SHP77 treated with DMSO at 0.1 percent for 48 hours (cell line): ENCODE data around the gene STRN4.

Source experiments
- DNase-seq: peaks from one replicate; lab custom pipeline; 2025; lab: John Stamatoyannopoulos, UW

STRN4 gene

GRCh38 chr19:46742926-46743480 lies 3.2 kb downstream of the STRN4 start:
- DNase-seq = no peak

DNA sequence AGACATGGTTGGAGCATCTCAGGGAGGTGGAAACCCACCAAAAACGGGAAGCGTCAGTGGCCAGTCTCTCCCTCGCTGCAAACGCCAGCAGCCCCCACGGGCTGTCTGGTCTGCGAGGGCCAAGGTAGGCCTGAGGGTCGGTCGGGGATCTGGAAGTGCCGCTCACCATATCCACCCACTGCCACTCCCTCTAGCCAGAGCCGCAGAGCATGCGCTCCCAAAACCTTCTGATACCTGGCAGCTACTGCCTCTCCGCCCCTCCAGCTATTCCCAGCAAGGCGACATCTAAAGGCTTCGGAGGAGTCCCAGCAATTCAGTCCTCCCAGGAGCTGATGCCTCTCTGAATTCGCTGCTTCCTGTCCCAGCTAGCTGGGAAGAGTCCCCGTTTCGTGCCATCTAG lies 4.8 kb downstream of the STRN4 start:
- no peak for DNase-seq

DNA sequence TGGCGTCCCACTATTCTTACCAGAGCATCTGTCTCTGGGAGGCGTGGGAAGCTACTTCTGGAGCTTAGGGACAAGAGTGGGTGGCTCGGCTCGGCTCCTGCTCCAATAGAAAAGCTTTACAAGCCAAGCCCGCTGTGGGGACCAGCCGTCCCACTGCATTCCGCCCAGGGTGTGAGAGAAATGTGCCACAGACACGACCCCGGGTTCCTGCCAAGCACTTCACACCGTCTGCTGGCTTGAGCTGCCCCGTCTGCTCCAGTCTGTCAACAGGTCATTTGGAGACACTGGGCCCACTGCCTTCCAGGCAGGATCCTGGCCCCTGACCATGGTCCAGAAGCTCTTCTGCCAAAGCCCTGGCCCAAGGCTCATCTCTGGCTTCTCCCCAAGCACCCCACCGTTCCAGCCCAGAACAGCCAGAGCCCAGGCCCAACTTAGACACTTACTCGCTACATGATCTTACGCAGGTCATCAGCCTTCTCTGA lies 6.9 kb downstream of the STRN4 start:
- DNase-seq = no peak

- no peak for DNase-seq
These were observed 8.5 kb downstream of the STRN4 start for GRCh38 chr19:46737761-46738171.

GRCh38 chr19:46737298-46737654 lies 9.0 kb downstream of the STRN4 start:
- DNase-seq = no peak

DNA sequence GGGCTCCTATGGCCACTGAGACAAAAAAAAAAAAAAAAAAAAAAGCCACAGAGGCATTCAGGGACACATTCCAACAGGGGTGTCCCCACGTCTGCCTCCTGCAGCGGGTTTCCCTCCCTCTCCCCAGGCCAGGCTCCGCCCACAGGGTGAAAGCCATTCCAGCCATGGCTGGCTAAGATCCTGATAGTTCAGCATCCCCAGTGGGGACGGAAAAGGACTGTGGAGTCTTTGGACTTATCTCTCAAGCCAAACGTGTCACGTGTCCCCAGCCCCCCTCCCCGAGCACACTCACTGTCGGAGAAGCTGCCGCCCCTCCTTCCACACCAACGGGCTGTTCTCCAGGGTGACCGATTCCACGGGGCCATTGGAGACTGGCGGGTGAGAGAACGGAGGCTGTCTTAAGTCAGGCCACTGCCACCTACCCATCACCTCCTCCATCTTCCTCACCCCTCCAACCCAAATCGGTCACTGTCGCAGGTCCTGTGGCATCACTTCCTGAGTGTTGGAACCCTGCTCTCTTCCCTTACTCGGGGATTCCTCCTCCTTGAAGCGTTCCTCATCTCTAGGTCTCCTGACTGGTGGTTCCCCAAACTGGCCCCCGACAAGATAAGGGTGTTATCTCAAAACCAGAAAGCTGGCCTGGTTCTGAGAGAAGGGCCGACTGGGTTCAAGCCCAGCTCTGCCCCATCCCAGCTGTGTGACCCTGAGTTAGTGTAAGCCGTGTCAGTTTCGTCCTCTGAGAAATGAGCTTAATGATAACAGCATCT lies 9.5 kb downstream of the STRN4 start:
- no peak for DNase-seq

- no peak for DNase-seq
These were observed 12.5 kb downstream of the STRN4 start for GRCh38 chr19:46733690-46734292.

GRCh38 chr19:46732966-46733689 lies 13.1 kb downstream of the STRN4 start:
- no peak for DNase-seq

- no peak for DNase-seq
These were observed 13.9 kb downstream of the STRN4 start for GRCh38 chr19:46732172-46732938.

DNA sequence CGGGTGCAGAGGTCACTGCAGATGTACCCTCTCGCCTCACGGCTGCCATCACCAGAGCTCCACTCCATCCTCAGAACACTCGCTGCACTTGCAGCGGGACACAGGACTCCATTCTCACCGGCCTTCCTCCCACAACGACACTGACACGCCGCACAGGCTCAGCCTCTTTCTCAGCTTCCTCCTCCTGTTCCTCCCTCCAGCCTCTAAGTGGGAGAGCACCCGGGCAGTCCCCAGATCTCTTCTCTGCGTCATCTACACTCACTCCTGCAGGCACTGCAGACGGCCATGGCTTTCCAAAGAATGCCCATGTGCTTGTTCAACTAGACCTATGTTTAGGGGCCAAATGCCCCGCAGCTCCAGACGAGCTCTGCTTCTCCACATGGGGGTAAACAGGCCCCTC lies 14.7 kb downstream of the STRN4 start:
- DNase-seq = no peak

DNA sequence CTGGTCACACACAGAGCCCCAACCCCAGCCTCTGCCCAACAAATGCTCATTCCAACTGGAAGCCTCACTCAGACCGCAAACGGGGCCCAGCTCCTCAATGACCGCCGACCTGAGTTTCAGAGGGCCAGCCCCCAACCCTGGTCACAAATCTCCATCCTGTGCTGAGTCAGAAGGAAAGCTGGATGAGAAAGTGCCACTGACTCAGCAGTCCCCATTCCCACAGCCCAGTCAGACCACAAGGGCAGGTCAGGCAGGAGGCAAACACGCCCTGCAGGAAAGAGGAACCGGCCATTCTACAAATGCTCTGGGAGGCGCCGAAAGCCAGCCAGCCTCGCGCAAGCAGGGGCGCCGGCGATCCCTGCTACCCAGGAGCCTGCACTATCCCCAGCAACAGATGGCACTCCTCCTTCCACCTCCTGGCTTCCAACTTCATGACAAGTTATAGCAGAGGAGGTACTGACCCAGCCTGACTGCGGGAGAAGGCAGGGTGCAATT lies 15.2 kb downstream of the STRN4 start:
- DNase-seq = no peak

DNA sequence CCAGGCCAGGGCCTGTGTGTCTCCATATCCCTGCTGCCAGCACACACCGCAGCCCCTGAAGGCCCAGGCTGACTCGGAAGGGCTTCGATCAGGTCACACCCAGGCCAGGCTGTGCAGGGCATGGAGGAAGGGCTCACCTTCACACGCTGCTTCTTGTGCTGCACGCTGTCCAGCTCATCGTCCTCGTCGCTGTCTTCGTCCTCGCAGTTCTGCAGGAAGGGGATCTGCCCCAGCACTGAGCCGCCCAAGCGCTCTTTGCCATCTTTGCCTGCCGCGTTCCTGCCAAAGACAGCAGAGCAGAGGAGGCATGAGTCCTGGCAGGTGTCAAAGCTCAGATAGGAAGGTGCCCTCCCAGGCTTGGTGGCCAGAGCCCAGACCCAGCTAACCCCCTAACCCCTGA lies 15.7 kb downstream of the STRN4 start:
- no peak for DNase-seq

- DNase-seq = no peak
These were observed 16.1 kb downstream of the STRN4 start for GRCh38 chr19:46730187-46730586.

- no peak for DNase-seq
These were observed 16.6 kb downstream of the STRN4 start for GRCh38 chr19:46729696-46730095.

GRCh38 chr19:46728693-46729339 lies 17.4 kb downstream of the STRN4 start:
- DNase-seq = peak; percentile 24

DNA sequence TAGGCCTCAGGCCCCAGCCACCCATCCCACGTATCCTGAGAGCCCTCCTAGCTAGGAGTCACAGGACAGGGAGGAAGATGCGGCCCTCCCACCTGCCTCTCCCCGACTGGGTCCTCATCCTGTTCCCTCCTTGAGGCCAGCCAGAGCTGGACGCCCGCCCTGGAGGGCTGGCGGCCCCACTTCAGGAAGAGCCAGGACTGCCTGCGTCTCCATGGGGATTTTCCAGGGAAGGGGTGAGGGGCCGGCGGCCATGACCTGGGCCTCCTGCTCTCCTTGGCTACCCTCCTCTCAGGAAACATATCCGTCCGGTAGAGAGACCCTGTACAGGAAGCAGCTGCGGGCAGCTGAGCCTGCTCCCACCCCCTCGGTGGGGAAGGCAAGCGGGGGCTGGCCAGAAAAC lies 18.0 kb downstream of the STRN4 start:
- DNase-seq = no peak

- no peak for DNase-seq
These were observed 18.5 kb downstream of the STRN4 start for GRCh38 chr19:46727757-46728156.

DNA sequence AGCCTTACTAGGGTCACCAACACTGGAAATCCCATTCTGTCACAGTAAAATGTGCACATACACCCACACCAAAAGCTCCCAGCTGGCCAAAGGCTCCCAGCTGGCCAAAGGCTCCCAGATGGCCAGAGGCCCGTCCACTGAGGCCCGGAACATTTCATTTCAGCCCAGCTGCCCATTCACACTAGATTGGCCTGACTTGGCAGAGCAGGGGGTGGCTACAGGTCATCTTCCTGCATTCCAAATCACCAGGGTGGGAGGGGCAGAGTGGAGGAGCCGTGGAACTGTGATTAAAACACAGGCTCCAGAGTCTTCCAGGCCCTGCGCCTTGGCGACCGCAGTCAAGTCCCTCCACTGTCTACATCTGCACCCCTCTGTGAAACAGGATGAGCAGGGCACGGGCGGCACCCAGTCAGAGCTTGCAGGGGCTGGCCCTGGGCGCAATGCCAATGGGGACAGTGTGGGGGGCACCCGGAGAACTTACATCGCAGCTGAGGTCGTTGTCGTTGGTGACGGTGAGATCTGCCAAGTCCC lies 19.2 kb downstream of the STRN4 start:
- DNase-seq = no peak

GRCh38 chr19:46726551-46726950 lies 19.7 kb downstream of the STRN4 start:
- no peak for DNase-seq

- DNase-seq = no peak
These were observed 20.3 kb downstream of the STRN4 start for GRCh38 chr19:46725859-46726393.
